Esophagus muscularis mucosa (tissue), 4 donors: ENCODE data around the gene KRTAP5-11. TPM values are rescaled to one million over a fixed set of nuclear protein-coding genes. Genes with fewer than 3 reads are reported as not detected.
"Not testable (repeated sequence)": the region's sequence is repeated elsewhere in the genome, so short reads cannot be mapped to it uniquely, and the experiment has no call there.

Source experiments
- DNase-seq: peaks from one replicate; pipeline ENCODE4 v3.0.0-alpha.2; 2017; ENCODE audit errors: extremely low spot score
- H3K27ac ChIP-seq, 4 donors: fragments of 200-600 bp; sonication (generic); replicated peaks in 1 of 4; 1 replicate in 3 of 4; 2 replicates in 1 of 4; pipeline ENCODE4 v1.5.1; 2016 to 2019; ENCODE audit warnings: mild to moderate bottlenecking in 1 of 4
- H3K27me3 ChIP-seq, 4 donors: fragments of 200-600 bp; sonication (generic); one replicate each; pipeline versions ENCODE4 v1.5.1 to v1.6.0; 2016 to 2019
- H3K36me3 ChIP-seq, 4 donors: fragments of 200-600 bp; sonication (generic); one replicate each; pipeline ENCODE4 v1.5.1; 2016 to 2019
- H3K4me1 ChIP-seq, 4 donors: fragments of 200-600 bp; sonication (generic); one replicate each; pipeline ENCODE4 v1.5.1; 2016 to 2019
- H3K4me3 ChIP-seq, 4 donors: fragments of 200-600 bp; sonication (generic); 1 replicate in 2 of 4; 2 replicates in 2 of 4; pipeline ENCODE4 v1.5.1; 2016 to 2019; ENCODE audit warnings: mild to moderate bottlenecking in 4 of 4, moderate library complexity in 1 of 4
- H3K9me3 ChIP-seq, 4 donors: fragments of 200-600 bp; sonication (generic); 1 replicate in 3 of 4; 2 replicates in 1 of 4; pipeline ENCODE4 v1.5.1; 2016 to 2019
- EP300 ChIP-seq: sonication (generic); formaldehyde crosslinking; IDR thresholded peaks from one replicate; pipeline ENCODE4 v1.6.1; 2017; ENCODE audit warnings: antibody characterized with exemption
- POLR2A ChIP-seq: fragments of 450-650 bp; IDR thresholded peaks from one replicate; pipeline ENCODE4 v1.6.1; 2017; ENCODE audit warnings: antibody characterized with exemption, moderate library complexity, mild to moderate bottlenecking, low read depth
- POLR2AphosphoS5 ChIP-seq, 2 donors: sonication (generic); formaldehyde crosslinking; IDR thresholded peaks; one replicate each; pipeline ENCODE4 v1.6.1; 2017; ENCODE audit warnings: antibody characterized with exemption in 2 of 2
- WGBS: methylation state at CpG from one replicate; pipeline ENCODE4 v1.1.5; 2018; 5-methylcytosine and 5-hydroxymethylcytosine counted together
- intact Hi-C: fragments of 100-400 bp; cut with DNase I; formaldehyde crosslinking; loops from one replicate; pipeline ENCODE4 v1.15.1; 2023
- total RNA-seq, 4 donors: library from RNA; depleted of rRNA; stranded (reverse); fragments of >200 nt; gene quantifications; one replicate each; pipeline versions ENCODE4 v1.1.0 to v1.2.1, GENCODE V29; 2016
- TF ChIP-seq, protein P1 (sequence below), 3 experiments: fragments of 200-600 bp in 2 of 3; fragments of 450-650 bp in 1 of 3; sonication (generic) in 2 of 3; IDR thresholded peaks; one replicate each; pipeline ENCODE4 v1.5.1; 2017 to 2019; ENCODE audit warnings: antibody characterized with exemption in 3 of 3, mild to moderate bottlenecking in 2 of 3, moderate library complexity in 1 of 3

Gene KRTAP5-11
- total RNA-seq, 4 donors from 2014 or later, result not detected

GRCh38 chr11:71544525-71545214, 38.0 kb downstream of the KRTAP5-11 start:
- intact Hi-C loops, result no loop called here
- Histone ChIP-seq H3K9me3 (no peaks in the 10 kb centered on the region), H3K27ac (no peak overlapping the region), H3K4me3 (no peak overlapping the region), H3K36me3 (no peaks in the 10 kb centered on the region), H3K27me3 (peaks cover 0 to 46% (median 0%) of the 10 kb centered on the region in 4 donors), H3K4me1 (no peaks in the 10 kb centered on the region)
- TF ChIP-seq, protein P1, sequence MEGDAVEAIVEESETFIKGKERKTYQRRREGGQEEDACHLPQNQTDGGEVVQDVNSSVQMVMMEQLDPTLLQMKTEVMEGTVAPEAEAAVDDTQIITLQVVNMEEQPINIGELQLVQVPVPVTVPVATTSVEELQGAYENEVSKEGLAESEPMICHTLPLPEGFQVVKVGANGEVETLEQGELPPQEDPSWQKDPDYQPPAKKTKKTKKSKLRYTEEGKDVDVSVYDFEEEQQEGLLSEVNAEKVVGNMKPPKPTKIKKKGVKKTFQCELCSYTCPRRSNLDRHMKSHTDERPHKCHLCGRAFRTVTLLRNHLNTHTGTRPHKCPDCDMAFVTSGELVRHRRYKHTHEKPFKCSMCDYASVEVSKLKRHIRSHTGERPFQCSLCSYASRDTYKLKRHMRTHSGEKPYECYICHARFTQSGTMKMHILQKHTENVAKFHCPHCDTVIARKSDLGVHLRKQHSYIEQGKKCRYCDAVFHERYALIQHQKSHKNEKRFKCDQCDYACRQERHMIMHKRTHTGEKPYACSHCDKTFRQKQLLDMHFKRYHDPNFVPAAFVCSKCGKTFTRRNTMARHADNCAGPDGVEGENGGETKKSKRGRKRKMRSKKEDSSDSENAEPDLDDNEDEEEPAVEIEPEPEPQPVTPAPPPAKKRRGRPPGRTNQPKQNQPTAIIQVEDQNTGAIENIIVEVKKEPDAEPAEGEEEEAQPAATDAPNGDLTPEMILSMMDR (IDR thresholded peaks at IDR 0.05), result no peak
- TF ChIP-seq POLR2AphosphoS5 (IDR thresholded peaks at IDR 0.05) (no peak), POLR2A (no peak), EP300 (no peak)
- 91% methylated on average over 6 of the region's 6 CpGs for WGBS
- DNase-seq, result no peak

DNA sequence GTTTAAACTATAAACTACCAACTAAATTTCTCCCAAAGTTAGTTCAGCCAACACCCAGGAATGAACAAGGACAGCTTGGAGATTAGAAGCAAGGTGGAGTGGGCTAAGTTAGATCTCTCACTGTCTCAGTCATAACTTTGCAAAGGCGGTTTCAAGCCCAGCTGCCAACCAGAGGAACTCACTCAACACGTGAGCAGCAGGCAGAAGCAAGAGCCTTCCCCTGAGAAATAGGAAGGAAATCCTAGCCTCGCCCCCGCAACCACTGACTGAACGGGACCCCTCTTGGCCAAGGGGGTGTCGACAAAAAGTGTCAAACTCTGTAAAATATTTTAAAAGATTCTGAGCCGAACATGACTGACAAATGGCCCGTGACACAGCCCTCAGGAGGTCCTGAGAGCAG, 38.8 kb downstream of the KRTAP5-11 start:
- Histone ChIP-seq H3K4me3 (no peak overlapping the region), H3K9me3 (no peaks in the 10 kb centered on the region), H3K27ac (no peak overlapping the region), H3K27me3 (peaks cover 0 to 42% (median 0%) of the 10 kb centered on the region in 4 donors), H3K36me3 (no peaks in the 10 kb centered on the region), H3K4me1 (no peaks in the 10 kb centered on the region)
- intact Hi-C loops, result no loop called here
- DNase-seq, result no peak
- WGBS, result 76% methylated on average over 7 of the region's 8 CpGs
- TF ChIP-seq POLR2A (no peak), POLR2AphosphoS5 (IDR thresholded peaks at IDR 0.05) (no peak), EP300 (no peak)
- TF ChIP-seq, protein P1 (IDR thresholded peaks at IDR 0.05), result no peak

DNA sequence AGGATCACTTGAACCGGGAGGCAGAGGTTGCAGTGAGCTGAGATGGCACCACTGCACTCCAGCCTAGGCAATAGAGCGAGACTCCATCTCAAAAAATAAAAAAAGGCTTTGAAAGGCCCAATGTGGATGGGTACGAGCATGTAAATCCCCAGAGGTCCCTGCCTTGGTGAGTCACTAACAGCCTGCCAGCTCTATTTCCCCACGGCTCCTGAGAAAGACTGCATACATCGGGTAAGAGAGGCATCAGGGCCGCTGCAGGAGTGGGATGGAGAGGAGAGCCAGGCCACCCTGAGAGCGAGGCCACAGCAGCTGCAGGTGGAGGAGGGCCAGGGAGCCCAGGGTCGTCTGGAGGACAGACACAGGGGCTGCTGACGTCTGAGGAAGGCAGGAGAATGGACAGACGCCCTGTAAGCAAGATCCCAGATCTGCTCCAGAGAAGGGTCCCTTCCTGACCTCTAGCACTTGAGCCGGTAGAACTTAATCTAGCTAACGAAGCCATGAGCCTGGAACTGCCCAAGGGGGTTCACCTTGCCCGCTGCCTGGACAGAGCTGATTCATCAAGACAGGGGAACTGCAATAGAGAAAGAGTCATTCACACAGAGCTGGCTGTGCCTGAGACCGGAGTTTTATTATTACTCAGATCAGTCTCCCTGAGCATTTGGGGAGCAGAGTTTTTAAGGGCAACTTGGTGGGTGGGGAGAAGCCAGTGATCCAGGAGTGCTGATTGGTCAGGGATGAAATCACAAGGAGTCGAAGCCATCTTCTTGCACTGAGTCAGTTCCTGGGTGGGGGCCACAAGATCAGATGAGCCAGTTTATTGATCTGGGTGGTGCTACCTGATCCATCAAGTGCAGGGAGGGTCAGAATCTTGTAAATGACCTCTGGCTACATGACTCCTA, 39.5 kb downstream of the KRTAP5-11 start:
- WGBS, result 78% methylated on average over 14 of the region's 15 CpGs
- H3K4me1 ChIP-seq, result no peaks in the 10 kb centered on the region
- H3K27me3 ChIP-seq, result peaks cover 0 to 35% (median 0%) of the 10 kb centered on the region in 4 donors
- H3K27ac ChIP-seq, result no peak overlapping the region
- no peak for DNase-seq
- H3K4me3 ChIP-seq, result no peak overlapping the region
- H3K36me3 ChIP-seq, result no peaks in the 10 kb centered on the region
- no peak for TF ChIP-seq POLR2A
- TF ChIP-seq POLR2AphosphoS5 (IDR thresholded peaks at IDR 0.05), result no peak
- no peak for TF ChIP-seq EP300
- TF ChIP-seq, protein P1 (IDR thresholded peaks at IDR 0.05), result no peak
- H3K9me3 ChIP-seq, result no peaks in the 10 kb centered on the region
- intact Hi-C loops, result no loop called here

DNA sequence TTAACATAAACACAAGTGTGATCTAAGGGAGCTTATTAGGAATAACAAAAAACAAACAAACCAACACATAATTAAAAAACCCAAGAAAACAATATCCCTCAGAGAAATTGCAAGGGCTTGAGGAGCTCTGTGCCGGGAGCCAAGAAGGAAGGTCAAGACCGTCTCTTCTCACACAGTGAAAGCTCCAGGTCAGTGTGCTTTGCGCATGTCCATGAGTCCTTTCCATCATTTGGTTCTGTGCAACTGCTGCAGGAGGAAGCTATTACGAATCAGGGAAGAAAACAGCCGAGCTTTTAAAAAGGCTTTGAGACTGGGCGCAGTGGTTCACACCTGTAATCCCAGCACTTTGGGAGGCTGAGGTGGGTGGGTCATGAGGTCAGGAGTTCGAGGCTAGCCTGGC, 40.3 kb downstream of the KRTAP5-11 start:
- 80% methylated on average over 7 of the region's 7 CpGs for WGBS
- peaks cover 0 to 27% (median 0%) of the 10 kb centered on the region in 4 donors for H3K27me3 ChIP-seq
- intact Hi-C loops, result no loop called here

DNA sequence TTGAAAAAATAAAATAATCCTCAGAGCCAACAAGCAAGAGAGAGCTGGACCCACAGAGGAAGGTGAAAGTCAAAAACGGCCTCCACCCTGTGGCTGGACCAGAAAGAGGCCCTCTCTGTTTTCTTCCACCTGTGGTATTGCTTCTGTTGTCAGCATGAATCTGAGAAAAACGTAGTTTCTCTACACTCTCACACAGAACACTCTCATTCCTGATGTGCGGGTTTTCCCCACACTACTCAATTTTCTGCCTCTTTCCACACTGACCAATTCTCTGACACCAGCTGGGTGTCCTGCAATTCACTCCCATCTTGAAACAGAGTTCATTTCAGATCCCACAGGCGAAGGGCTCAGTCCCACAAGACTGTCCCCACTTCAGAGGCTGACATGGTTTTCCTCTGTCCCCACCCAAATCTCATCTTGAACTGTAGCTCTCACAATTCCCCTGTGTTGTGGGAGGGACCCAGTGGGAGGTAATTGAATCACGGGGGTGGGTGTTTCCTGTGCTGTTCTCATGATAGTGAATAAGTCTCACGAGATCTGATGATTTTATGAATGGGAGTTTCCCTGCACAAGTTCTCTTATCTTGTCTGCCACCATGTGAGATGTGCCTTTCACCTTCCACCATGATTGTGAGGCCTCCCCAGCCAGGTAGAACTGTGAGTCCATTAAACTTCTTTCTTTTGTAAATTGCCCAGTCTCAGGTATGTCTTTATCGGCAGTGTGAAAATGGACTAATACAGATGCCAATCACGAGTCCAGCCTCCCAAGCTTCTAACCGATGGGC, 42.0 kb downstream of the KRTAP5-11 start:
- H3K27me3 ChIP-seq, result peaks cover 0 to 13% (median 0%) of the 10 kb centered on the region in 4 donors
- H3K27ac ChIP-seq, DNase-seq, intact Hi-C loops, H3K36me3 ChIP-seq, H3K4me1 ChIP-seq, H3K4me3 ChIP-seq, H3K9me3 ChIP-seq: not testable (repeated sequence)
- 91% methylated on average over 9 of the region's 9 CpGs for WGBS

More for the DNA sequence above, 40.3 kb downstream of the KRTAP5-11 start:
- TF ChIP-seq POLR2A (no peak), POLR2AphosphoS5 (IDR thresholded peaks at IDR 0.05) (no peak), EP300 (no peak)
- TF ChIP-seq, protein P1 (IDR thresholded peaks at IDR 0.05), result no peak
- Histone ChIP-seq H3K27ac (no peak overlapping the region), H3K4me3 (no peak overlapping the region), H3K4me1 (no peaks in the 10 kb centered on the region), H3K36me3 (no peaks in the 10 kb centered on the region), H3K9me3 (no peaks in the 10 kb centered on the region)
- no peak for DNase-seq

- DNase-seq, intact Hi-C loops, H3K27me3 ChIP-seq, H3K4me1 ChIP-seq, H3K36me3 ChIP-seq, H3K27ac ChIP-seq, H3K4me3 ChIP-seq, H3K9me3 ChIP-seq: not testable (repeated sequence)
- WGBS, result 95% methylated on average over 11 of the region's 11 CpGs
These were observed 42.7 kb downstream of the KRTAP5-11 start for GRCh38 chr11:71539971-71540370.
